ENCODE data around the gene ADARB2.

The ADARB2 gene

GRCh38 chr10:1629326-1630198, 107.8 kb downstream of the ADARB2 start:
- no peak for DNase-seq (ENCODE audit: low read depth)
- no peak overlapping the region for H3K4me3 ChIP-seq (ENCODE audit: control insufficient read depth, low read depth, low read length)
- no peak for TF ChIP-seq CTCF (conservative IDR thresholded peaks at IDR 0.05; ENCODE audit: control insufficient read depth, insufficient read depth, low read depth, low read length)

GRCh38 chr10:1628757-1629156, 108.6 kb downstream of the ADARB2 start:
- TF ChIP-seq CTCF (conservative IDR thresholded peaks at IDR 0.05; ENCODE audit: control insufficient read depth, insufficient read depth, low read depth, low read length) = no peak
- DNase-seq (ENCODE audit: low read depth) = no peak
- no peak overlapping the region for H3K4me3 ChIP-seq (ENCODE audit: control insufficient read depth, low read depth, low read length)

GRCh38 chr10:1627945-1628344, 109.4 kb downstream of the ADARB2 start:
- no peak for DNase-seq (ENCODE audit: low read depth)
- TF ChIP-seq CTCF (conservative IDR thresholded peaks at IDR 0.05; ENCODE audit: control insufficient read depth, insufficient read depth, low read depth, low read length) = no peak
- no peak overlapping the region for H3K4me3 ChIP-seq (ENCODE audit: control insufficient read depth, low read depth, low read length)

GRCh38 chr10:1626835-1627234, 110.5 kb downstream of the ADARB2 start:
- no peak overlapping the region for H3K4me3 ChIP-seq (ENCODE audit: control insufficient read depth, low read depth, low read length)
- DNase-seq (ENCODE audit: low read depth) = no peak
- TF ChIP-seq CTCF (conservative IDR thresholded peaks at IDR 0.05; ENCODE audit: control insufficient read depth, insufficient read depth, low read depth, low read length) = no peak

- TF ChIP-seq CTCF (conservative IDR thresholded peaks at IDR 0.05; ENCODE audit: control insufficient read depth, insufficient read depth, low read depth, low read length) = no peak
- H3K4me3 ChIP-seq (ENCODE audit: control insufficient read depth, low read depth, low read length) = no peak overlapping the region
- DNase-seq (ENCODE audit: low read depth) = no peak
Measured at GRCh38 chr10:1626410-1626809, 110.9 kb downstream of the ADARB2 start.

GRCh38 chr10:1625731-1626130, 111.6 kb downstream of the ADARB2 start:
- no peak for TF ChIP-seq CTCF (conservative IDR thresholded peaks at IDR 0.05; ENCODE audit: control insufficient read depth, insufficient read depth, low read depth, low read length)
- no peak overlapping the region for H3K4me3 ChIP-seq (ENCODE audit: control insufficient read depth, low read depth, low read length)
- DNase-seq (ENCODE audit: low read depth) = no peak

Data from fibroblast of mammary gland (primary cell).